Activated naive CD4-positive, alpha-beta T cell treated with anti-CD3 and anti-CD28 coated beads, Interleukin-2, amount 50 U/mL, for 72 hours (primary cell): ENCODE measurements around the gene EXO1. TPM values are rescaled to one million over a fixed set of nuclear protein-coding genes. Genes with fewer than 3 reads are reported as not detected.

ENCODE experiments used
- ATAC-seq, 2 donors: fragments of 150-1000 bp; cut with Tn5 transposase; 2 replicates each; pipeline ENCODE4 v1.10.0; 2021; ENCODE audit warnings: mild to moderate bottlenecking in 2 of 2, moderate library complexity in 2 of 2
- DNase-seq, 2 donors: peaks; one replicate each; pipeline ENCODE4 v3.0.0; 2021 to 2022; ENCODE audit warnings: low spot score in 2 of 2
- H3K27ac Mint-ChIP-seq, 2 donors: one replicate each; pipeline ENCODE4 v1.8.0; 2022; ENCODE audit warnings: mild to moderate bottlenecking in 2 of 2, mixed read lengths in 2 of 2
- H3K36me3 Mint-ChIP-seq, 2 donors: one replicate each; pipeline ENCODE4 v1.8.0; 2022; ENCODE audit warnings: mixed read lengths in 2 of 2
- H3K9me3 Mint-ChIP-seq, 2 donors: one replicate each; pipeline ENCODE4 v1.8.0; 2022; ENCODE audit warnings: mixed read lengths in 2 of 2
- total RNA-seq, 2 donors: library from RNA; stranded (reverse); gene quantifications; one replicate each; pipeline ENCODE4 v1.2.3, GENCODE V29; 2022

The EXO1 gene
- total RNA-seq, 2 donors from 2014 or later, result 49.3 to 69.1 TPM

DNA sequence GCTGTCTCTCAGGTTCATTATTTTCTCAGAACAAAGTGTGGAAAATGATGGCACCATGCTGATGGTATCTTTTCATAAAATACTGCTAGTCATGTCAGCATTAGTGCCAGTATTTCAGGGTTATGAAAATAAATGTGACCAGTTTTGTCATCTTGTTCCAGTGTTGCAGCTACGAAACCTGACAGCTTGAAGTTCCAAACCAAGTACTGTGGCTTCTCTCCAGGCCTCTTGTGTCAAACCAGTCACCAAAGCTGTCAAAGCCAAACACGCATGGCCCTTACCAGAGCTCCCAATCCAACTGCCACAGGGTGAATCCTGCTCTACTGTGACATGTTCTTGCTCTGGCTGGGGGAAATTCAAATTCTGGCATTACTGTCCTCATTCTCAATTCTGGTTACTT, 20.7 kb upstream of the EXO1 start:
- H3K36me3 Mint-ChIP-seq, result no peaks in the 10 kb centered on the region
- ATAC-seq, result no peak
- H3K27ac Mint-ChIP-seq, result no peak overlapping the region
- DNase-seq, result no peak
- H3K9me3 Mint-ChIP-seq, result peaks cover 0 to 6% of the 10 kb centered on the region in 2 donors

DNA sequence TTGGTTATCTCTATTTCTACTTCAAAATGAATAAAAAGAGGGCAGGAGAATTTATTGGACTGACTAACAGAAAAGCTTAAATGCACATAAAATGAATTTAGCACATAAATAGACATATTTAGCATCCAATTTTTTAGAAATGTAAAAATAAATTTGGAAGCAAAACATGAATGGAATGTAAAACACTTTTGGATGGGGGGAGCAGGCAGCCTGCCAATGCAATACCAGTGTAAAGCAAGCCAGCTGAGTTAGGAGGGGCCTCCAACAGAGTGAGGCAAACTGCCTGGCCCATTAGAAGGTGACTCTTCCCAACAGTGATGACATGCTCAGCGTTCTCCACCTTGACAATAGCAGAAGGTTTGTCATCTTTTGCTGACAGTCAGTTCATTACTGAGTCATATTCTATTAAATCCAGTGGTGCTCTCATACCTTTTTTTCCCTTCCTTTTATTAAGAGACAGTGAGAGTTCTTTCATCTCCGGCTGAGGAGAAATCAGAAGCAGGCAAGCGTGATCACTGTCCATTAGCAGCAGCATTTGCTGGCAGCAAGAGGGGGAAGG, 19.5 kb upstream of the EXO1 start:
- H3K9me3 Mint-ChIP-seq, result peaks cover 0 to 6% of the 10 kb centered on the region in 2 donors

DNA sequence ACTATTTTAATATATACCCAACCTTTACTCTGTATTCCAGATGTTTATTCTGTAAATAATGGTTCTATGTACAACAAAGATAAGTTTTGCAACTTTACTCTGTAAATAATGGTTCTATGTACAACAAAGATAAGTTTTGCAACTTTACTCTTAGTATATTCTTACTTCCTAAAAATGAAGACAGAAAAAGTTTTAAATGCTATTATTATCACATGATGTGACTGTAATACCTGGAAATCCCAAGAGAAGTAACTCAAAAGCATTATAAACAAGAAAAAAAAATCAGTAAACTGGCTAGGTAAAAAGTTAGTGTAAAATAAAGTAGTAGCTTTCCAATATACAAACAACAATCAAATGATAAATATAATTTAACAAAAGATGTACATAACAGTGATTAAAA, 18.5 kb upstream of the EXO1 start:
- ATAC-seq (no peak), DNase-seq (no peak)
- Mint-ChIP-seq H3K36me3 (no peaks in the 10 kb centered on the region), H3K9me3 (peaks cover 0 to 1% of the 10 kb centered on the region in 2 donors), H3K27ac (no peak overlapping the region)

More for the DNA sequence above, 19.5 kb upstream of the EXO1 start:
- H3K36me3 Mint-ChIP-seq, result no peaks in the 10 kb centered on the region
- no peak overlapping the region for H3K27ac Mint-ChIP-seq
- no peak for ATAC-seq
- no peak for DNase-seq

DNA sequence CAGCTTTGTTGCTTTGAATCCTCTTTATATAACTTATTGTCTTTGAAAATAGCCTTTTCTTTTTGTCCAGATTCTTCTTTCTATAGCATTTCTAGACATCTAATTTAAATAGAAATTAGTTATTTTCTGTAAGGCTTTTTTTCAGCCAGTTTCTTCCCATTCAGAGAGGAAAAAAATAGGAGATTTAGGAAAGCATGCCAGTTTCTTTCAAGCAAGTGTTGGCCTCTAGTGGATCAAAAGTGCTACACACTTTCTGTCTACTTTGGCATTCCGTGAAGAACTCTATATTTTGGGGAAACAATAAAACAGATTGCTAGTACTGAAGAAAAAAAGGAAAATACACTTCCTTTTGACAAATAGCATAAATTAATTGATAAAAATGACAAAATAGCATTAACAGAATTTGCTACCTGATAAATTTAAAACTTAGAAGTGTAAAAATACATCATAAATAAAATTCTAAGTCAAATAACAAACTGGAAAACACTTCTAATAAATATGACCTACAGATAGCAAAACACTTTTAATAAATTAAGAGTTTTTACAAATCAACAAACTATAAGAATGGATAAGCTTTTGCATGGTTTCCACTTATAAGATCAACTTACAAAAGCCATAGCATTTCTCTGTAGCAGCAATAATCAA, 13.1 kb upstream of the EXO1 start:
- ATAC-seq (no peak), DNase-seq (no peak)
- H3K27ac Mint-ChIP-seq, result no peak overlapping the region
- H3K9me3 Mint-ChIP-seq, result no peaks in the 10 kb centered on the region
- no peaks in the 10 kb centered on the region for H3K36me3 Mint-ChIP-seq

GRCh38 chr1:241836941-241837340, 11.1 kb upstream of the EXO1 start:
- no peaks in the 10 kb centered on the region for H3K9me3 Mint-ChIP-seq
- ATAC-seq, result no peak
- H3K27ac Mint-ChIP-seq, result no peak overlapping the region
- H3K36me3 Mint-ChIP-seq, result no peaks in the 10 kb centered on the region
- DNase-seq, result no peak

DNA sequence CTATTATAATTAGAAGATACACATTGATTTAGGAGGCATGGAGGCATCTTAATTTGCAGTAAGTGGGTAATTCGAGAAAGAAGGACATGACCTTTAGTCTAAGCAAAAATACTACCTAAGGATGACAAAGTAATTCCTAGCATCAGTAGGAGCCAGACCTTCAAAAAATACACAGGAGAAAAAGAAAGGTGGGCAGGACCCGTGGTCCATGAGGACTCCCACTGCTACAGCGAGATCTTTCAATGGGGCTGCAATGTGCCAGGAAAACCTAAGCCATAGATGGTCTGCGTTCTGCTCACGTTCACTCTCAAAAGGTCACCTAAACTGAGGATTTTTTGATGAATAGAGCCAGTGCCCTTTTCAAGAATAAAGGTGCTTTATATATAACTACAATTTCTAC, 10.6 kb upstream of the EXO1 start:
- H3K9me3 Mint-ChIP-seq, result no peaks in the 10 kb centered on the region
- ATAC-seq, result no peak
- no peak overlapping the region for H3K27ac Mint-ChIP-seq
- H3K36me3 Mint-ChIP-seq, result no peaks in the 10 kb centered on the region
- DNase-seq, result no peak

GRCh38 chr1:241837901-241838300, 10.1 kb upstream of the EXO1 start:
- no peak for DNase-seq
- Mint-ChIP-seq H3K9me3 (no peaks in the 10 kb centered on the region), H3K27ac (no peak overlapping the region), H3K36me3 (no peaks in the 10 kb centered on the region)
- no peak for ATAC-seq

DNA sequence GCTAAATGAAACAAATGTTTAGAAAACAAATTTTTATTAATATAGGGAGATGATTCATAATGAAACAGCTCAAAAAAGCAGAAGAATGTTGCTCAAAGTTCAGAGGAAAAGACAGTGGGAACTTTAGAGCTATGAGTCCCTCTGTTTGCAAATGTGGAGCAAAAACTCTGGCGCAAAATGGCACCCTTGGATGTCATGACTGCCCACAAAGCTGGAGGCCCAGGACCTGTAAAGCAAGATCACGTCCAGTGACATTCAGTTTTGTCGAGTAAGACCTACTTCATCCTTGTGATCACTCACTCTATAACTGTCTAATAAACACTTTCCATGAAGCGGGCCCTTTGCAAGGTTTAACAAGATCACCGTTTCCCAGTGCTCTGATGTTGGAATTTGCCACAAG, 9.1 kb upstream of the EXO1 start:
- no peaks in the 10 kb centered on the region for H3K9me3 Mint-ChIP-seq
- ATAC-seq (no peak), DNase-seq (no peak)
- H3K27ac Mint-ChIP-seq, result no peak overlapping the region
- H3K36me3 Mint-ChIP-seq, result no peaks in the 10 kb centered on the region

GRCh38 chr1:241839369-241839979, 8.5 kb upstream of the EXO1 start:
- DNase-seq (no peak), ATAC-seq (peak; percentile 24 to 28)
- H3K27ac Mint-ChIP-seq, result no peak overlapping the region
- no peaks in the 10 kb centered on the region for H3K9me3 Mint-ChIP-seq
- H3K36me3 Mint-ChIP-seq, result no peaks in the 10 kb centered on the region

DNA sequence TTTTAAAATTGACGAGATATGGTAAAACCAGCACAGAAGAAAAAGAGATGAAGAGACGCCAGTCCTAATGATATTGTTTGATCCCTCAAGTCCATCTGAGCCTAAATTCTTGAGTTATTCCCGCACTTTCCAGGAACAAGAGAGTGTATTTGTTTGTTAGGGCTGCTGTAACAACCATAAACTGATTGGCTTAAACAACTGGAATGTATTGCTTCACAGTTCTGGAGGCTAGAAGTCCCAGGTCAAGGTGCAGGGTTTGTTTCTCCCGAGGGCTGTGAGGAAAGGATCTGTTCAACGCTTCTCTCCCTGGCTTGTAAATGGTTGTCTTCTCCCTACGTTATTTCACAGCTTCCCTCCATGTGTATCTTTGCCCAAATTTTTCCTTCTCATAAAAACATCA, 7.8 kb upstream of the EXO1 start:
- no peak for ATAC-seq

DNA sequence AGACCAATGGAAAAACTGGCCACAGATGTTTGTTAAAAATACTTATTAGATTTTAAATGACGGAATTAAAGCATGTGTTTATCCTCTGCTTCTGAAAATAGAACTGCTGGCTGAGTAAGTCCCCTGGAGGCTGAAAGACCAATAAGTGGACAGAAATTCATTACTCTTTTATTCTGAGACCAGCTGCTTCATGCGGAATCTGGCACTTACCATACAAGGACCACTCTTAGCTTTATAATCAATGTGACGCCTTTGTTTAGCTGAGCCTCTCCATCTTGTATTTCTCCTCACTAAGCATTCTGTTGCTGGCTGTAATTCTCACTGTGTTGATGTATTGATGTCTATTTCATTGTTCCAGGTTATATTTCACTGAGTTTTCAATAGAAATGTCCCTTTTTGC, 6.3 kb upstream of the EXO1 start:
- ATAC-seq, result no peak
- Mint-ChIP-seq H3K9me3 (no peaks in the 10 kb centered on the region), H3K27ac (no peak overlapping the region), H3K36me3 (no peaks in the 10 kb centered on the region)
- no peak for DNase-seq

More for the DNA sequence above, 7.8 kb upstream of the EXO1 start:
- no peaks in the 10 kb centered on the region for H3K36me3 Mint-ChIP-seq
- H3K27ac Mint-ChIP-seq, result no peak overlapping the region
- DNase-seq, result no peak
- no peaks in the 10 kb centered on the region for H3K9me3 Mint-ChIP-seq

GRCh38 chr1:241842565-241842964, 5.4 kb upstream of the EXO1 start:
- ATAC-seq, result no peak
- Mint-ChIP-seq H3K36me3 (peaks cover 0 to 3% of the 10 kb centered on the region in 2 donors), H3K27ac (no peak overlapping the region), H3K9me3 (no peaks in the 10 kb centered on the region)
- DNase-seq, result no peak

DNA sequence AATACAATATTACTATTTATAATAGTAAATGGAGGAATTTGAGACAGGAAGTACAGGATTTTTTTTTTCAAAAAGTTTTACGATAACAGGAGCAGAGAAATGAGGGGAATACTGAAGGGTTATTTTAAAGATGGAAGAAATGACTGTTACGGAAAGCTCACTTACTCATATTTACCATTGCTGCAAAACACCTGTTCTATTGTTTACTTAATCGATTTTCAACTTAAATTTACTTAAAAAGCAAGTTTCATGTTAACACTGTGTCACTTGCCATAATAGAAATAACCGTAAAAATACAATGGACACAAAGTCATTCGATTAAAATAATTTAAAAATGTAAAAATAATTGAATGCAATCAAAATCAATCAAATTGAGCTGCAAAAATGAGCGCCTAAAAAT, 3.4 kb upstream of the EXO1 start:
- no peak for ATAC-seq
- Mint-ChIP-seq H3K9me3 (no peaks in the 10 kb centered on the region), H3K27ac (no peak overlapping the region), H3K36me3 (peaks cover 19 to 21% of the 10 kb centered on the region in 2 donors)
- no peak for DNase-seq

- no peak overlapping the region for H3K27ac Mint-ChIP-seq
- DNase-seq, result no peak
- no peak for ATAC-seq
- H3K9me3 Mint-ChIP-seq, result no peaks in the 10 kb centered on the region
- peaks cover 21 to 27% of the 10 kb centered on the region in 2 donors for H3K36me3 Mint-ChIP-seq
Measured at GRCh38 chr1:241846375-241846774, 1.6 kb upstream of the EXO1 start.

DNA sequence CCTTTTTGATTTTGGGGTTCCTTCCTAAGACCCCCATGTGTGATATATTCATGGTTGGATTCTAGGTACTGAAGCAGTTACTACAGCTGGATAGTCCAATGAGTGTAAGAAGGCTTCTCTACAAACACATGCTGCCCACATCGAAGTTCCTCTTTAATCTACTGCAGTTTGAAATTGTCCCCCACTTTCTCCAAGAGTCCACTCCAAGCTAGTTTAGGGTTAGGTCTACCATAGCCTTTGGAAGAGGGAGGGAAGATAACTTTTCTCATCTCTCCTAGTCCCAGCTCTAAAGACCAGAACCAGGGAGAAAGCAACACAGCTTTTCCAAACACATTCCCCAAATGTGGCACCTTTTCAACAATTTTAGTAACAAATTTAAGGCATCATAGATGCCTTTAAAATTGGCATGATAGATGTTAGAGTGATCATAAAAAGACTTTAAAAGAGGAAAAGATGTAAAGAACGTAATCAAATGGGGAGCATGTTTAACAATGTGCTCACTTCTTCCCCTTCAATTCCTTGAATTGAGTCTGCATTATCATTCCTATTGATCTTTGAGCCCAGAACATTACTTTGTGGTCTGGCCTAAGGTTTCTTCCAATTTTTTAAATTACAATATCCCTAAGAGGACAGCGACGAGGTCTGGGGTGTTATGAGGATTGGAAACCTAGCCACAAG, 1.0 kb upstream of the EXO1 start:
- DNase-seq (no peak), ATAC-seq (no peak)
- peaks cover 21 to 27% of the 10 kb centered on the region in 2 donors for H3K36me3 Mint-ChIP-seq
- H3K9me3 Mint-ChIP-seq, result no peaks in the 10 kb centered on the region
- peak overlapping the region; percentile 89 to 99 for H3K27ac Mint-ChIP-seq

GRCh38 chr1:241847540-241847795, 536 bp upstream of the EXO1 start:
- Mint-ChIP-seq H3K9me3 (no peaks in the 10 kb centered on the region), H3K27ac (peak overlapping the region; percentile 89 to 99), H3K36me3 (peaks cover 21 to 27% of the 10 kb centered on the region in 2 donors)
- ATAC-seq (no peak), DNase-seq (no peak)

GRCh38 chr1:241848686-241849344, 811 bp downstream of the EXO1 start:
- peak overlapping the region; percentile 89 to 99 for H3K27ac Mint-ChIP-seq
- H3K9me3 Mint-ChIP-seq, result no peaks in the 10 kb centered on the region
- H3K36me3 Mint-ChIP-seq, result peaks cover 29 to 35% of the 10 kb centered on the region in 2 donors
- DNase-seq, result no peak
- peak in 1 of 2 donors; percentile 6 for ATAC-seq
